Renal cortex interstitium (tissue), 15 donors: ENCODE results near the gene PCDHA10. TPM values are rescaled to one million over a fixed set of nuclear protein-coding genes. Genes with fewer than 3 reads are reported as not detected.
"Not testable (repeated sequence)": the region's sequence is repeated elsewhere in the genome, so short reads cannot be mapped to it uniquely, and the experiment has no call there.

ENCODE experiments used
- DNase-seq, 11 donors: peaks; one replicate each; pipeline ENCODE4 v3.0.0-alpha.2; 2013; ENCODE audit warnings: low read depth in 9 of 11, low spot score in 4 of 11; ENCODE audit errors: extremely low read depth in 1 of 11
- long read RNA-seq, 16 experiments: transcript quantifications; one replicate each; lab custom pipeline, GENCODE V29; 2026
- polyA plus RNA-seq, 3 donors: library from polyadenylated mRNA; unstranded; fragments of 120-200 nt; gene quantifications; one replicate each; pipeline ENCODE4 v1.2.1, GENCODE V29; 2013; ENCODE audit not compliant: insufficient read length in 3 of 3

PCDHA10 gene, protein sequence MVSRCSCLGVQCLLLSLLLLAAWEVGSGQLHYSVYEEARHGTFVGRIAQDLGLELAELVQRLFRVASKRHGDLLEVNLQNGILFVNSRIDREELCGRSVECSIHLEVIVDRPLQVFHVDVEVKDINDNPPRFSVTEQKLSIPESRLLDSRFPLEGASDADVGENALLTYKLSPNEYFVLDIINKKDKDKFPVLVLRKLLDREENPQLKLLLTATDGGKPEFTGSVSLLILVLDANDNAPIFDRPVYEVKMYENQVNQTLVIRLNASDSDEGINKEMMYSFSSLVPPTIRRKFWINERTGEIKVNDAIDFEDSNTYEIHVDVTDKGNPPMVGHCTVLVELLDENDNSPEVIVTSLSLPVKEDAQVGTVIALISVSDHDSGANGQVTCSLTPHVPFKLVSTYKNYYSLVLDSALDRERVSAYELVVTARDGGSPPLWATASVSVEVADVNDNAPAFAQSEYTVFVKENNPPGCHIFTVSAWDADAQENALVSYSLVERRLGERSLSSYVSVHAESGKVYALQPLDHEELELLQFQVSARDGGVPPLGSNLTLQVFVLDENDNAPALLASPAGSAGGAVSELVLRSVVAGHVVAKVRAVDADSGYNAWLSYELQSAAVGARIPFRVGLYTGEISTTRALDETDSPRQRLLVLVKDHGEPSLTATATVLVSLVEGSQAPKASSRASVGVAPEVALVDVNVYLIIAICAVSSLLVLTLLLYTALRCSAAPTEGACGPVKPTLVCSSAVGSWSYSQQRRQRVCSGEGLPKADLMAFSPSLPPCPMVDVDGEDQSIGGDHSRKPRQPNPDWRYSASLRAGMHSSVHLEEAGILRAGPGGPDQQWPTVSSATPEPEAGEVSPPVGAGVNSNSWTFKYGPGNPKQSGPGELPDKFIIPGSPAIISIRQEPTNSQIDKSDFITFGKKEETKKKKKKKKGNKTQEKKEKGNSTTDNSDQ
- under 1 TPM; 0.23 to 0.91 (median 0.75) TPM for polyA plus RNA-seq
- long read RNA-seq, donor 1, result 0 reads
- long read RNA-seq, donor 2, full-length matches to known transcripts, result 2 of 2 reads
- long read RNA-seq, donor 2, partial matches to known transcripts, result 0 of 2 reads
- long read RNA-seq, donor 2, other reads (novel, unspliced or antisense), result 0 of 2 reads
- long read RNA-seq, donor 3, result 0 reads
- long read RNA-seq, donor 4, result 0 reads
- long read RNA-seq, donor 5, result 0 reads
- long read RNA-seq, donor 6, full-length matches to known transcripts, result 1 of 1 reads
- long read RNA-seq, donor 6, partial matches to known transcripts, result 0 of 1 reads
- long read RNA-seq, donor 6, other reads (novel, unspliced or antisense), result 0 of 1 reads
- long read RNA-seq, donor 7, result 0 reads
- long read RNA-seq, donor 8, result 0 reads
- long read RNA-seq, donor 9, full-length matches to known transcripts, result 1 of 1 reads
- long read RNA-seq, donor 9, partial matches to known transcripts, result 0 of 1 reads
- long read RNA-seq, donor 9, other reads (novel, unspliced or antisense), result 0 of 1 reads
- long read RNA-seq, donor 10, full-length matches to known transcripts, result 1 of 1 reads
- long read RNA-seq, donor 10, partial matches to known transcripts, result 0 of 1 reads
- long read RNA-seq, donor 10, other reads (novel, unspliced or antisense), result 0 of 1 reads
- long read RNA-seq, donor 11, full-length matches to known transcripts, result 2 of 2 reads
- long read RNA-seq, donor 11, partial matches to known transcripts, result 0 of 2 reads
- long read RNA-seq, donor 11, other reads (novel, unspliced or antisense), result 0 of 2 reads
- long read RNA-seq, donor 12, result 0 reads
- long read RNA-seq, donor 13, result 0 reads
- long read RNA-seq, donor 14, result 0 reads
- long read RNA-seq, donor 15, result 0 reads
- long read RNA-seq, donor 16, full-length matches to known transcripts, result 1 of 1 reads
- long read RNA-seq, donor 16, partial matches to known transcripts, result 0 of 1 reads
- long read RNA-seq, donor 16, other reads (novel, unspliced or antisense), result 0 of 1 reads

DNA sequence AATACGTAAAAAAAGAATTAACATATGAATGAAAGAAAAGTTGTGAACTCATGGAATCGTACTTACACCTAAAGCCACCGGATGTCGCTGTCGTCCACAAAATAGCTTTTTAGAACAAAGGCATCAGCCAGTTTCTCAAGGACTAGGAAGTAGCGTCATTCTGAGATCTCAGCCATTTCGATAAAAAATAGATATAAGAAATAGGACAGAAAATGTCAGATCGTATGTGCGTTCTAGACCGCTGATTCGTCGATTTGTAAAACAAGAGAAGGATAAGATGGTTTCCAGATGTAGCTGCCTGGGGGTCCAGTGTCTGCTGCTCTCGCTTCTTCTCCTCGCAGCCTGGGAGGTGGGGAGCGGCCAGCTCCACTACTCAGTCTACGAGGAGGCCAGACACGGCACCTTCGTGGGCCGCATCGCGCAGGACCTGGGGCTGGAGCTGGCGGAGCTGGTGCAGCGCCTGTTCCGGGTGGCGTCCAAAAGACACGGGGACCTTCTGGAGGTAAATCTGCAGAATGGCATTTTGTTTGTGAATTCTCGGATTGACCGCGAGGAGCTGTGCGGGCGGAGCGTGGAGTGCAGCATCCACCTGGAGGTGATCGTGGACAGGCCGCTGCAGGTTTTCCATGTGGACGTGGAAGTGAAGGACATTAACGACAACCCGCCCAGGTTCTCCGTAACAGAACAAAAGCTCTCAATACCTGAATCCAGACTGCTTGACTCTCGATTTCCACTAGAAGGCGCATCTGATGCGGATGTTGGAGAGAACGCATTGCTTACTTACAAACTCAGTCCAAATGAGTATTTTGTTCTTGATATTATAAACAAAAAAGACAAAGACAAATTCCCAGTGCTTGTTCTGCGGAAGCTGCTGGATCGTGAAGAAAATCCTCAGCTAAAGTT lies at the start of gene PCDHA10:
Gene PCDHA10 (plus strand): TSS at position 126 of the 903 bp plus-strand sequence. CDS start 152 bp downstream, at position 278.
- no peak for DNase-seq

DNA sequence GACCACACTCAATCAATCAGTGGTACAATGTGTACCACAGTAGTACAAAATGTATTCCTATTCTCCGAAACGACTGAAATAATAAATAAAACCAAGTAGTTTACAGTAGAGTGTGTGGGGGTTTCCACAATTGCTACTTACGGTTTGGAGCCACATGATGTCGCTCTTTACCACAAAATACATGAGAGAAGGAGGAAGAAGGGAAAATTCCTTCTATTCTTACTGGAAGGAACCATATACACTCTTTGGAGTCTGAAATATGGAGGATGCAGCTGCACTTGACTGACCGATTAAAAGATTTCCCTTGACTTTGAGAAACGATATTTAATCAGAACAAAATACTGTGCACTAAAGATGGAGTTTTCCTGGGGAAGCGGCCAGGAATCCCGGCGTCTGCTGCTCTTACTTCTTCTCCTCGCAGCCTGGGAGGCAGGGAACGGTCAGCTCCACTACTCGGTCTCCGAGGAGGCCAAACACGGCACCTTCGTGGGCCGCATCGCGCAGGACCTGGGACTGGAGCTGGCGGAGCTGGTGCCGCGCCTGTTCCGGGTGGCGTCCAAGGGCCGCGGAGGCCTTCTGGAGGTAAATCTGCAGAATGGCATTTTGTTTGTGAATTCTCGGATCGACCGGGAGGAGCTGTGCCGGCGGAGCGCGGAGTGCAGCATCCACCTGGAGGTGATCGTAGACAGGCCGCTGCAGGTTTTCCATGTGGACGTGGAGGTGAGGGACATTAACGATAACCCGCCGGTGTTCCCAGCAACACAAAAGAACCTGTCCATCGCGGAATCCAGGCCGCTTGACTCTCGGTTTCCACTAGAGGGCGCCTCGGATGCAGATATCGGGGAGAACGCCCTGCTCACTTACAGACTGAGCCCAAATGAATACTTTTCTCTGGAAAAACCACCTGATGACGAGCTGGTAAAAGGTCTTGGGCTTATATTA lies 48.6 kb upstream of the PCDHA10 start, which contains the start of gene PCDHA4:
Gene PCDHA4 (plus strand): TSS at position 235 of the 942 bp plus-strand sequence.
- no peak for DNase-seq

DNA sequence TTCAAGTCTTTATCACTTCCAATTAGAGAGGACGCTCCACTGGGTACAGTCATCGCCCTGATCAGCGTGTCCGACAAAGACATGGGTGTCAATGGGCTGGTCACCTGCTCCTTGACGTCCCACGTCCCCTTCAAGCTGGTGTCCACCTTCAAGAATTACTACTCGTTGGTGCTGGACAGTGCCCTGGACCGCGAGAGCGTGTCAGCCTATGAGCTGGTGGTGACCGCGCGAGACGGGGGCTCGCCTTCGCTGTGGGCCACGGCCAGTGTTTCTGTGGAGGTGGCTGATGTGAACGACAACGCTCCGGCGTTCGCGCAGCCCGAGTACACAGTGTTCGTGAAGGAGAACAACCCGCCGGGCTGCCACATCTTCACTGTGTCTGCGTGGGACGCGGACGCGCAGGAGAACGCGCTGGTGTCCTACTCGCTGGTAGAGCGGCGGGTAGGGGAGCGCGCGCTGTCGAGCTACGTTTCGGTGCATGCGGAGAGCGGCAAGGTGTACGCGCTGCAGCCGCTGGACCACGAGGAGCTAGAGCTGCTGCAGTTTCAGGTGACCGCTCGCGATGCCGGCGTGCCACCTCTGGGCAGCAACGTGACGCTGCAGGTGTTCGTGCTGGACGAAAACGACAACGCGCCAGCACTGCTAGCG lies 47.3 kb upstream of the PCDHA10 start:
- not testable (repeated sequence) for DNase-seq

DNA sequence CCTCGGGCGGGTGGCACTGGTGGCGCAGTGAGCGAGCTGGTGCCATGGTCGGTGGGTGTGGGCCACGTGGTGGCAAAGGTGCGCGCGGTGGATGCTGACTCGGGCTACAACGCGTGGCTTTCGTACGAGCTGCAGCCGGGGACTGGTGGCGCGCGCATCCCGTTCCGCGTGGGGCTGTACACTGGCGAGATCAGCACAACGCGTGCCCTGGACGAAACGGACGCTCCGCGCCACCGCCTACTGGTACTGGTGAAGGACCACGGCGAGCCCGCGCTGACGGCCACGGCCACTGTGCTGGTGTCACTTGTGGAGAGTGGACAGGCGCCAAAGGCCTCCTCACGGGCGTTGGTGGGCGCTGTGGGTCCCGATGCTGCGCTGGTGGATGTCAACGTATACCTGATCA lies 46.8 kb upstream of the PCDHA10 start:
- DNase-seq, result no peak

DNA sequence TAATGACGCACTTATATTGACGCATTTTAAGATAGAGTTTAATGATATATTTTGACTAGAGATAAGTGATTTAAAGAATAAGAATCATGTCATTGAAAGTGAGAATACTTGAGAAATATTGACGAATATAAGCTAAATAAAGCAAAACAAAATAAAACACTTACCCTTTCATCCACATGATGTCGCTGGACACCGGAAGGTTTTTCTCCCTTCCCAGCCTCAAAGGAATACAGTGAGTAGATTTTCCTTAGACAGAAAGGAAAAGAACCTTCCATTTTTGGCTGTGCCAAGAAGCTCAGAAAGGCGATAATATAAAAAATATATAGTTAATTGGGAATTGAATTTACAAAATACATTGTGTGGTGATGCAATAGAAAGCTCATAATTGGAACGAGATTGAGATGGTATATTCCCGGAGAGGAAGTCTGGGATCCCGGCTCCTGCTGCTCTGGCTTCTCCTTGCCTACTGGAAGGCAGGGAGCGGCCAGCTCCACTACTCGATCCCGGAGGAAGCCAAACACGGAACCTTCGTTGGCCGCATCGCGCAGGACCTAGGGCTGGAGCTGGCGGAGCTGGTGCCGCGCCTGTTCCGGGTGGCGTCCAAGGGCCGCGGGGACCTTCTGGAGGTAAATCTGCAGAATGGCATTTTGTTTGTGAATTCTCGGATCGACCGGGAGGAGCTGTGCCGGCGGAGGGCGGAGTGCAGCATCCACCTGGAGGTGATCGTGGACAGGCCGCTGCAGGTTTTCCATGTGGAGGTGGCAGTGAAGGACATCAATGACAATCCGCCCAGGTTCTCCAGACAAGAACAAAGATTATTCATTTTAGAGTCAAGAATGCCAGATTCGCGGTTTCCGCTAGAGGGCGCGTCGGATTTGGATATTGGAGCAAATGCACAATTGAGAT lies 34.1 kb upstream of the PCDHA10 start, which contains the start of gene PCDHA5:
Gene PCDHA5 (plus strand): TSS at position 239 of the 906 bp plus-strand sequence.
- no peak for DNase-seq

DNA sequence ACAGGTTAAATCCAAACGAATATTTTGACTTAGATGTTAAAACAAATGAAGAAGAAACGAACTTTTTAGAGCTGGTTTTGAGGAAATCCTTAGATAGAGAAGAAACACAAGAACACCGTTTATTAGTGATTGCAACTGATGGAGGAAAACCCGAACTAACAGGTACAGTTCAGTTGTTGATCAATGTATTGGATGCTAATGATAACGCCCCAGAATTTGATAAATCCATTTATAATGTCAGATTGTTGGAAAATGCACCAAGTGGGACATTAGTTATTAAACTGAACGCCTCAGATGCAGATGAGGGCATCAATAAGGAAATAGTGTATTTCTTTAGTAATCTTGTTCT lies 33.4 kb upstream of the PCDHA10 start:
- DNase-seq, result no peak

DNA sequence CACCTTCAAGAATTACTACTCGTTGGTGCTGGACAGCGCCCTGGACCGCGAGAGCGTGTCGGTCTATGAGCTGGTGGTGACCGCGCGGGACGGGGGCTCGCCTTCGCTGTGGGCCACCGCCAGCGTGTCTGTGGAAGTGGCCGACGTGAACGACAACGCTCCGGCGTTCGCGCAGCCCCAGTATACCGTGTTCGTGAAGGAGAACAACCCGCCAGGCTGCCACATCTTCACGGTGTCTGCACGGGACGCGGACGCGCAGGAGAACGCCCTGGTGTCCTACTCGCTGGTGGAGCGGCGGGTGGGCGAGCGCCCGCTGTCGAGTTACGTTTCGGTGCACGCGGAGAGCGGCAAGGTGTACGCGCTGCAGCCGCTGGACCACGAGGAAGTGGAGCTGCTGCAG lies 32.7 kb upstream of the PCDHA10 start:
- not testable (repeated sequence) for DNase-seq

DNA sequence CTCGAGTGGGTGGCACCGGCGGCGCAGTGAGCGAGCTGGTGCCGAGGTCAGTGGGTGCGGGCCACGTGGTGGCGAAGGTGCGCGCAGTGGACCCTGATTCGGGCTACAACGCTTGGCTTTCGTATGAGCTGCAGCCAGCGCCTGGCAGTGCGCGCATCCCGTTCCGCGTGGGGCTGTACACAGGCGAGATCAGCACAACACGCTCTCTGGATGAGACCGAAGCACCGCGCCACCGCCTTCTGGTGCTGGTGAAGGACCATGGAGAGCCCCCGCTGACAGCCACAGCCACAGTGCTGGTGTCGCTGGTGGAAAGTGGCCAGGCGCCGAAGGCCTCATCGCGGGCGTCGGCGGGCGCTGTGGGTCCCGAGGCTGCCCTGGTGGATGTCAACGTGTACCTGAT lies 32.2 kb upstream of the PCDHA10 start:
- no peak for DNase-seq

DNA sequence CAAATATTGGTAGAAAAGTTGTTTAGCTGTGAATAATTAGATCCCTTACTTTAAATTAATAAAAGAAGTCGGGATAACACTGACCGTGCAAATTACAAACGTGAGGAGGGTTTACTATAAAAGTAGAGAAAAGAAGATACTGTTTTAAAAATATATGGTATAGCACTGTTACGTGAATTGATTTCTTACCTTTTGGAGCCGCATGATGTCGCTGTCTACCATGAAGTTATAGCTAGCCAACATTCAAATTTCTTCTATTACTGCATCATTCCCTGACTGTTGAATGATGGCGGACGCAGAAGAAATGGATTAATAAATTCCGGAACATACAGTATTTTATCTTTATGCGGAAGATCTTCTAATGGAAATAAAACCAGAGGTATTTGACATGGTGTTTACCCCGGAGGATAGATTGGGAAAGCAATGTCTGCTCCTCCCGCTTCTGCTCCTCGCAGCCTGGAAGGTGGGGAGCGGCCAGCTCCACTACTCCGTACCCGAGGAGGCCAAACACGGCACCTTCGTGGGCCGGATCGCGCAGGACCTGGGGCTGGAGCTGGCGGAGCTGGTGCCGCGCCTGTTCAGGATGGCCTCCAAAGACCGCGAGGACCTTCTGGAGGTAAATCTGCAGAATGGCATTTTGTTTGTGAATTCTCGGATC lies 27.9 kb upstream of the PCDHA10 start, which contains the start of gene PCDHA6:
Gene PCDHA6 (plus strand): TSS at position 257 of the 658 bp plus-strand sequence. CDS start 132 bp downstream, at position 389.
- no peak for DNase-seq

DNA sequence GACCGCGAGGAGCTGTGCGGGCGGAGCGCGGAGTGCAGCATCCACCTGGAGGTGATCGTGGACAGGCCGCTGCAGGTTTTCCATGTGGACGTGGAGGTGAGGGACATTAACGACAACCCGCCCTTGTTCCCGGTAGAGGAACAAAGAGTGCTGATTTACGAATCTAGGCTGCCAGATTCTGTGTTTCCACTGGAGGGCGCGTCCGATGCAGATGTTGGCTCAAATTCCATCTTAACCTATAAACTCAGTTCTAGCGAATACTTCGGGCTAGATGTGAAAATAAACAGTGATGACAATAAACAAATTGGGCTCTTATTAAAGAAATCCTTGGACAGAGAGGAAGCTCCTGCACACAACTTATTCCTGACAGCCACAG lies 27.3 kb upstream of the PCDHA10 start:
- no peak for DNase-seq

DNA sequence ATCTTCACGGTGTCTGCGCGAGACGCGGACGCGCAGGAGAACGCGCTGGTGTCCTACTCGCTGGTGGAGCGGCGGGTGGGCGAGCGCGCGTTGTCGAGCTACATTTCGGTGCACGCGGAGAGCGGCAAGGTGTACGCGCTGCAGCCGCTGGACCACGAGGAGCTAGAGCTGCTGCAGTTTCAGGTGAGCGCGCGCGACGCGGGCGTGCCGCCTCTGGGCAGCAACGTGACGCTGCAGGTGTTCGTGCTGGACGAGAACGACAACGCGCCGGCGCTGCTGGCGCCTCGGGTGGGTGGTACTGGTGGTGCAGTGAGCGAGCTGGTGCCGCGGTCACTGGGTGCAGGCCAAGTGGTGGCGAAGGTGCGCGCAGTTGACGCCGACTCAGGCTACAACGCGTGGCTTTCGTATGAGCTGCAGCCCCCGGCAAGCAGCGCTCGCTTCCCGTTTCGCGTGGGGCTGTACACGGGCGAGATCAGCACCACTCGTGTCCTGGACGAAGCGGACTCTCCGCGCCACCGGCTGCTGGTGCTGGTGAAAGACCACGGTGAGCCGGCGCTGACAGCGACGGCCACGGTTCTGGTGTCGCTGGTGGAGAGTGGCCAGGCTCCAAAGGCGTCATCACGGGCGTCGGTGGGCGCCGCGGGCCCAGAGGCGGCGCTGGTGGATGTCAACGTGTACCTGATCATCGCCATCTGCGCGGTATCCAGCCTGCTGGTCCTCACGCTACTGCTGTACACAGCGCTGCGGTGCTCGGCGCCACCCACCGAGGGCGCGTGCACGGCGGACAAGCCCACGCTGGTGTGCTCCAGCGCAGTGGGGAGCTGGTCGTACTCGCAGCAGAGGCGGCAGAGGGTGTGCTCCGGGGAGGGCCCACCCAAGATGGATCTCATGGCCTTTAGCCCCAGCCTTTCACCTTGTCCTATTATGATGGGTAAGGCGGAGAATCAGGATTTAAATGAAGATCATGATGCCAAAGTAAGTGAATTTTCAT lies 25.9 kb upstream of the PCDHA10 start:
- DNase-seq, result not testable (repeated sequence)

DNA sequence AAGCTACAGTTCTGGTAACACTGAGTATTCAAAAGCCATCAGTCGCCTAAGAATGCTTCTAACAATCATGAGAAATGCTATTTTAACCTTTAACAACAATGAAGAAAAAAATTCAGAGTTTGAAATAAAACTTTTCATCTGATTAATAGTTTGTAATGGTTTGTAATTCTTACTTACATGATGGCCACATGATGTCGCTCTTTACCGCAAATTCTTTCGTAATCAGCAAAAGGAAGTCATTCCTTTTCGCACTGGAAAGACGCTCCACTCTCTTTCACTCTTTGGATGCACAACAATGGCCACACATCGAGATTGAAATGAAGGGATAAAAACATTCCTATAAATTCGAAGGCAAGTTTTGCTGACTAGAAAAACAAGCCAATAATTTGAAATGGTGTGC lies 21.7 kb upstream of the PCDHA10 start, which contains the start of gene PCDHA7:
Gene PCDHA7 (plus strand): TSS at position 277 of the 400 bp plus-strand sequence. CDS start 115 bp downstream, at position 392.
- DNase-seq, result no peak
